WTC11 (cell line): ENCODE results near the gene GLOD4. TPM values are rescaled to one million over a fixed set of nuclear protein-coding genes. Genes with fewer than 3 reads are reported as not detected.

Source experiments
- ATAC-seq: fragments of 200-7000 bp; cut with Tn5 transposase; 2 replicates; pipeline ENCODE4 v1.10.0; 2021; ENCODE audit warnings: mild to moderate bottlenecking, moderate library complexity
- CTCF ChIA-PET: fragments of 300-600 bp; sonication (Branson Sonifier 250); formaldehyde crosslinking; loops from one replicate; lab custom pipeline; 2021; ENCODE audit warnings: antibody characterized with exemption; lab: Charles Lee
- POLR2A ChIA-PET: fragments of 350-600 bp; sonication (Branson Sonifier 250); formaldehyde crosslinking; loops from one replicate; lab custom pipeline; 2021; ENCODE audit warnings: antibody characterized with exemption; lab: Charles Lee
- DNase-seq: peaks from one replicate; pipeline ENCODE4 v3.0.0; 2021; ENCODE audit warnings: low spot score
- H3K27ac Mint-ChIP-seq: 2 replicates; pipeline ENCODE4 v1.8.0; 2021; ENCODE audit warnings: mixed read lengths
- H3K27me3 Mint-ChIP-seq: 2 replicates; pipeline ENCODE4 v1.8.0; 2021; ENCODE audit warnings: low read depth, mild to moderate bottlenecking, moderate library complexity, mixed read lengths
- H3K36me3 Mint-ChIP-seq: 2 replicates; pipeline ENCODE4 v1.8.0; 2021; ENCODE audit warnings: mixed read lengths
- H3K4me1 Mint-ChIP-seq: 2 replicates; pipeline ENCODE4 v1.8.0; 2022; ENCODE audit warnings: mixed read lengths
- H3K4me3 Mint-ChIP-seq: 2 replicates; pipeline ENCODE4 v1.8.0; 2021; ENCODE audit warnings: mild to moderate bottlenecking, moderate library complexity, mixed read lengths
- H3K9me3 Mint-ChIP-seq: 2 replicates; pipeline ENCODE4 v1.8.0; 2021; ENCODE audit warnings: mixed read lengths
- AFF4 ChIP-seq: sonication (generic); formaldehyde crosslinking; IDR thresholded peaks from 2 replicates; pipeline ENCODE4 v1.8.1; 2023; ENCODE audit warnings: mild to moderate bottlenecking, missing genetic modification reagents, borderline replicate concordance
- ARID4B ChIP-seq: sonication (generic); formaldehyde crosslinking; IDR thresholded peaks from 2 replicates; pipeline ENCODE4 v1.8.0; 2023; ENCODE audit warnings: missing genetic modification reagents, mild to moderate bottlenecking, borderline replicate concordance
- ATF1 ChIP-seq: sonication (generic); formaldehyde crosslinking; IDR thresholded peaks from 2 replicates; pipeline ENCODE4 v1.8.1; 2023; ENCODE audit warnings: mild to moderate bottlenecking, moderate library complexity, missing genetic modification reagents
- E2F4 ChIP-seq: sonication (generic); formaldehyde crosslinking; IDR thresholded peaks from 2 replicates; pipeline ENCODE4 v1.8.1; 2022; ENCODE audit warnings: low read depth, mild to moderate bottlenecking, moderate library complexity, missing genetic modification reagents, borderline replicate concordance
- E2F5 ChIP-seq: sonication (generic); formaldehyde crosslinking; IDR thresholded peaks from 2 replicates; pipeline ENCODE4 v1.8.1; 2022; ENCODE audit warnings: mild to moderate bottlenecking, moderate library complexity, missing genetic modification reagents
- FOXJ3 ChIP-seq: sonication (generic); formaldehyde crosslinking; IDR thresholded peaks from 2 replicates; pipeline ENCODE4 v1.9.0; 2021; ENCODE audit warnings: missing genetic modification reagents, mild to moderate bottlenecking, borderline replicate concordance
- FOXP4 ChIP-seq: sonication (generic); formaldehyde crosslinking; IDR thresholded peaks from 2 replicates; pipeline ENCODE4 v1.8.0; 2022; ENCODE audit warnings: mild to moderate bottlenecking, missing genetic modification reagents
- HMGA2 ChIP-seq: fragments of 250-450 bp; sonication (Bioruptor Pico); IDR thresholded peaks from 2 replicates; pipeline ENCODE4 v1.4.0; 2021; ENCODE audit warnings: mild to moderate bottlenecking, moderate library complexity
- MLX ChIP-seq: sonication (generic); formaldehyde crosslinking; IDR thresholded peaks from 2 replicates; pipeline ENCODE4 v1.8.1; 2023; ENCODE audit warnings: mild to moderate bottlenecking, missing genetic modification reagents, moderate library complexity
- MYBL2 ChIP-seq: sonication (generic); formaldehyde crosslinking; IDR thresholded peaks from 2 replicates; pipeline ENCODE4 v1.8.1; 2023; ENCODE audit warnings: mild to moderate bottlenecking, moderate library complexity, missing genetic modification reagents
- NFE2L1 ChIP-seq: sonication (generic); formaldehyde crosslinking; IDR thresholded peaks from 2 replicates; pipeline ENCODE4 v1.8.1; 2023; ENCODE audit warnings: missing genetic modification reagents
- NFYB ChIP-seq: sonication (generic); formaldehyde crosslinking; conservative IDR thresholded peaks from 2 replicates; pipeline ENCODE4 v1.8.0; 2022; ENCODE audit warnings: low read depth, missing genetic modification reagents
- NR2C2 ChIP-seq: sonication (generic); formaldehyde crosslinking; IDR thresholded peaks from 2 replicates; pipeline ENCODE4 v1.8.0; 2022; ENCODE audit warnings: mild to moderate bottlenecking, missing genetic modification reagents
- SP1 ChIP-seq: sonication (generic); formaldehyde crosslinking; conservative IDR thresholded peaks from 2 replicates; pipeline ENCODE4 v1.8.1; 2022; ENCODE audit warnings: missing genetic modification reagents
- TP53 ChIP-seq: sonication (generic); formaldehyde crosslinking; IDR thresholded peaks from 2 replicates; pipeline ENCODE4 v1.8.1; 2023; ENCODE audit warnings: mild to moderate bottlenecking, missing genetic modification reagents
- USF1 ChIP-seq: sonication (generic); formaldehyde crosslinking; IDR thresholded peaks from 2 replicates; pipeline ENCODE4 v1.8.0; 2022; ENCODE audit warnings: mild to moderate bottlenecking, missing genetic modification reagents
- ZMAT4 ChIP-seq: fragments of 250-450 bp; sonication (Bioruptor Pico); IDR thresholded peaks from 2 replicates; pipeline ENCODE4 v1.9.0; 2021; ENCODE audit warnings: mild to moderate bottlenecking
- ZNF281 ChIP-seq: sonication (generic); formaldehyde crosslinking; IDR thresholded peaks from 2 replicates; pipeline ENCODE4 v1.8.0; 2023; ENCODE audit warnings: mild to moderate bottlenecking, missing genetic modification reagents
- total RNA-seq: library from RNA; stranded (reverse); gene quantifications from 3 replicates; pipeline ENCODE4 v1.2.3, GENCODE V29; 2021

The GLOD4 gene
- total RNA-seq, 1 experiment from 2014 or later, result 69.0 TPM

GRCh38 chr17:752620-753219 lies 29.4 kb downstream of the GLOD4 start:
- DNase-seq (peak; percentile 40), ATAC-seq (peak; percentile 37)
- H3K9me3 Mint-ChIP-seq, result peaks cover 33% of the 10 kb centered on the region
- POLR2A ChIA-PET, result no interaction called here
- peak overlapping the region; percentile 84 for H3K4me3 Mint-ChIP-seq
- peaks cover 51% of the 10 kb centered on the region for H3K36me3 Mint-ChIP-seq
- CTCF ChIA-PET, result interaction anchor here (0.5 to 1.5 kb wide), 16 partner anchors 10 to 341 kb away, joined by 3 to 10 read pairs (median 4); partner anchors contain the start of genes NXN, TIMM22 and VPS53
- peaks cover 25% of the 10 kb centered on the region for H3K4me1 Mint-ChIP-seq
- peak overlapping the region; percentile 94 for H3K27ac Mint-ChIP-seq
- H3K27me3 Mint-ChIP-seq, result no peaks in the 10 kb centered on the region
- TF ChIP-seq NFE2L1 (CRISPR knock-in tag) (no peak), AFF4 (CRISPR knock-in tag) (no peak), TP53 (CRISPR knock-in tag) (0 out of 2 replicates have a peak, but pooled peaks have one; percentile 38), MYBL2 (CRISPR knock-in tag) (no peak), ZMAT4 (no peak), NFYB (no peak), ATF1 (no peak), FOXP4 (CRISPR knock-in tag) (no peak), HMGA2 (CRISPR knock-in tag) (no peak), NR2C2 (CRISPR knock-in tag) (no peak), SP1 (CRISPR knock-in tag) (no peak), FOXJ3 (CRISPR knock-in tag) (no peak), ARID4B (CRISPR knock-in tag) (peak; percentile 64; the same call in 1 of the 2 replicates), USF1 (CRISPR knock-in tag) (0 out of 2 replicates have a peak, but pooled peaks have one; percentile 30), ZNF281 (CRISPR knock-in tag) (no peak), MLX (no peak), E2F4 (CRISPR knock-in tag) (no peak), E2F5 (no peak)
